Measurements from ENCODE around the gene HIKESHI.
A peak's percentile ranks its signal among the peaks of the same experiment; 100 is the strongest.

DNA sequence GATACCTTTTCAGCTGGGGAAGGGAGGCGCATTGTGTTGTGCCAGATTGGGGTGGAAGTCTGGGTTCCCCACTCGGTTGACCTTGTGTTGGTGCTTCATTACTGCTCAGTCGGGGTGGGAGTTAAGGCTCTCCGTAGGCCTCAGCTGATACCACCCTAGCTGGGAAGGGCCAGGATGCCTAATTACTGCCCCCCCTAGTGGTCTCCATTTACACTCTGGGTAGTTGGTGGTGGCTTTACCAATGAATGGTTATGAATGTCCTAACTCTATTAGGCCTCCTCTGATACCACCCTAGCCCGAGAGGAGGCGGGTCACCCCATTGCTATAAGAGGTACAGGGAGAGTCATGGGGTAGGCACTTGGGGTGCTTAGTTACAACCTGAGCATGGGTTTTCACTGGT is 27.5 kb upstream of the HIKESHI start:
- TF ChIP-seq, protein P1, sequence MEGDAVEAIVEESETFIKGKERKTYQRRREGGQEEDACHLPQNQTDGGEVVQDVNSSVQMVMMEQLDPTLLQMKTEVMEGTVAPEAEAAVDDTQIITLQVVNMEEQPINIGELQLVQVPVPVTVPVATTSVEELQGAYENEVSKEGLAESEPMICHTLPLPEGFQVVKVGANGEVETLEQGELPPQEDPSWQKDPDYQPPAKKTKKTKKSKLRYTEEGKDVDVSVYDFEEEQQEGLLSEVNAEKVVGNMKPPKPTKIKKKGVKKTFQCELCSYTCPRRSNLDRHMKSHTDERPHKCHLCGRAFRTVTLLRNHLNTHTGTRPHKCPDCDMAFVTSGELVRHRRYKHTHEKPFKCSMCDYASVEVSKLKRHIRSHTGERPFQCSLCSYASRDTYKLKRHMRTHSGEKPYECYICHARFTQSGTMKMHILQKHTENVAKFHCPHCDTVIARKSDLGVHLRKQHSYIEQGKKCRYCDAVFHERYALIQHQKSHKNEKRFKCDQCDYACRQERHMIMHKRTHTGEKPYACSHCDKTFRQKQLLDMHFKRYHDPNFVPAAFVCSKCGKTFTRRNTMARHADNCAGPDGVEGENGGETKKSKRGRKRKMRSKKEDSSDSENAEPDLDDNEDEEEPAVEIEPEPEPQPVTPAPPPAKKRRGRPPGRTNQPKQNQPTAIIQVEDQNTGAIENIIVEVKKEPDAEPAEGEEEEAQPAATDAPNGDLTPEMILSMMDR (IDR thresholded peaks at IDR 0.05; ENCODE audit: low read length) = peak; percentile 58; the same call in 1 of the 2 replicates
- TF ChIP-seq EZH2 (IDR thresholded peaks at IDR 0.05; ENCODE audit: borderline replicate concordance, low read length) = no peak
